ENCODE measurements around the gene EGFR.
"Not testable (repeated sequence)": the region's sequence is repeated elsewhere in the genome, so short reads cannot be mapped to it uniquely, and the experiment has no call there.

EGFR gene

DNA sequence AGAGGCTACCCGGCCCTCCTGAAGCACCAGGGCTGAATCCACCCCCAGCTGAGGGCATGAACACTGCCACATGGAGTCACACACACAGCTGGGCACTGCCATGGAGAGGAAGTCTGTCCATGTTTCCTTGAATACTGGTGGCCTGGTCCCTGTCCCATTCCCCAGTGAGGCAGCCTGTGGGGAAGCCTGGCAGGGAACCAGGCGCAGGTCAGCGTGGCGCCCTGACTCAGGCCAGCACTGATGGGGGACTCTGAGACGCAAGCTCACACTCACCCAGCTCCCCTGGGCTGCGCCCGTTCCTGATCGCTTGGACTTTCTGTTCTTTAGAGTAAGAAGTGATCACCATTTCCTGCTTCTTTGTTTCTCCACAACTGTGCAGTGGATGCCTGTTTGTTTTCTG, 128.3 kb downstream of the EGFR start:
- no peak for DNase-seq (ENCODE audit: low spot score)

DNA sequence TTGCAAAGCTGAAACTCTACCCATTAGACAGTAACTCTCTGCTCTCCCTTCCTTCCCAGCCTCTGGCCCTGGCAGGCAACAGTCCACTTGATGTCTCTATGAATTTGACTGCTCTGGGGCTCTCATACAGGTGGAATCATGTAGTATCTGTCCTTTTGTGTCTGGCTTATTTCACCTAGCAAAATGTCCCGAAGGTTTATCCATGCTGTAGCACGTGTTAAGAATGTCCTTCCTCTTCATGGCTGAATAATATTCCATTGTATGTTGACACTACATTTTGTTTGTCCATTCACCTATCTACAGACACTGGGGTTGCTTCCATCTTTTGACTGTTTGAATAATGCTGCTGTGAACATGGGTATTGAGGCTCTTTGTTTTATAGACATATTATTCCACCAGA, 128.9 kb downstream of the EGFR start:
- no peak for DNase-seq (ENCODE audit: low spot score)

DNA sequence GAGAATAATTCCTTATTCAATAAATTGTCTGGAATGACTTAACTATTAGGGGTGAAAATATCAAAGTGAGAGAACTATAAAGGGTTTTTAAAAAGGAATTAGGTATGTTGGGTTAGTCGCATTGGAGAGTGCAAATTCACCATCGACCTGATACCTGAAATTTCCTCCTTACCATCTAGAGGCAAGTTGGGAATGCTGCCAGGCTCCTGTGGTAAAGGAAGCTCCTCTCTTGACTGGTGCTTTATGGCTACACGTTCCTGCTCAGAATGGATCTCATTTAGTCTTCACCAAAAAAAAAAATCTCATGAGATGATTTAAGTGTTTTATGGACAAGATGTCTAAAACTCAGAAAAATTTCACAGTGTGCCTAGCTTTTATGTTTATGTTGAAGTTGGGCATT, 129.8 kb downstream of the EGFR start:
- no peak for DNase-seq (ENCODE audit: low spot score)

DNA sequence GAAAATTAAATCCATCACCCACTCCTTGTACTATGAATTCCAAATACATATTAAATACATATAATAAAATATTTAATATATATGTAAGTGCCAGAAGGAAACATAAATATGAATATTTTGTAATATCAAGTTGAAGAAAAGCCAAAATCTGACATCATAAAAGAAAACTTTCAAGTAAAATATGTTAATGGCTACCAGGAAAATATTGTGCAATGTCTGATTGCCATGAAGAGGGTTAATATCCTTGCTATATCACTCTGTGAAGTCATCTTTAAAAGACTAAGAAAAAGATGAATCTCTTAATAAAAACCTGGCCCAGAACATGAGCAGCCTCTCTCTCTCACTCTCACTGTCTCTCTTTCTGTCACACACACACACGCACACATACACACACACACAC, 130.2 kb downstream of the EGFR start:
- no peak for DNase-seq (ENCODE audit: low spot score)

DNA sequence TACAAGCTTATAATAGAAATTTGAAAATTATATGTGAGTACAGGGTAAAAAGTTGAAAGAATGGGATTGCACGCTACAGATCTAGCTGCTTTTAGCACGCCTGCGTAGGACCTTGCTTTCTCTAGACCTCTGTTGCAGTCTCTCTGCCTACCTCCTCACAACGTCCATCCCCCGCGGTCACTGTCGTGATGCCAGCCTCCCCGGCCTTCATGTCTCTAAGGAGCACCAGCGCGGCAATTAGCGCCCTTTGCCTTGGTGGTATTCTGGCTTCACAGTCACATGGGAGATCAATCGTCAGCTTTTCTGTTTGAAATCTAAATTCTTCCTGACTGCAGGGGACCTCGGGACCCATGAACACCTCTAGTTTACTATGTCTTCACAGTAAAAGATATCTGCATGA, 131.3 kb downstream of the EGFR start:
- DNase-seq (ENCODE audit: low spot score): no peak

DNA sequence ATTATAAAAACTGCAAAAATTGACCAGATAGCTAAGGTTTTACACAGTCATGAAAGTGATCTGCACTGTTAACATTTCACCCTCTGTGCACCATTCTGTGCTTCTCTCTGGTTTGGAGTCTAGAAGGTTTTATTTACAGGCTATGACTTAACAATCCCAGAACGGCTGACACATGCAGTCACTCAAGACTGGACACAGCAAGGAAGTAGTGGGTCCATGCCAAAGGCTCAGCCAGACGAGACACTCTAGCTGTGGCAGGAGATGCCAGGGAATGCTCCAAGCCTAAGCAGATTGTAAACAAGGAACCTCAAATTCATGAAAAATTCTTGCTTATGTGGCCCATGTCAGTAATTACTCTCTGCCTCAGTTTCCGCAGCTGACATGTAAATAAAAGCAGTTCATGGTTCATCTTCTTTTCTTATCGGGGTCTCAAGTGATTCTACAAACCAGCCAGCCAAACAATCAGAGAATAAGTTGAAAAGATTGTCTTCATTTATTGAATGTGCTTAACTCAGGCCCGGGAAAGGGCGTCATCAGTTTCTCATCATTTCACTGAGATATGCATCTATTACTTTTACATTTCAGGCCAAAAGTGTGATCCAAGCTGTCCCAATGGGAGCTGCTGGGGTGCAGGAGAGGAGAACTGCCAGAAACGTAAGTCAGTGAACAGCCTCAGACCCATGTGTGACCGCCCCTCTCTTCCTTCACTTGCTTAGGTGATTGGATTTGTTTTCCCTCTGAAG, 132.1 kb downstream of the EGFR start:
- no peak for DNase-seq (ENCODE audit: low spot score)

DNA sequence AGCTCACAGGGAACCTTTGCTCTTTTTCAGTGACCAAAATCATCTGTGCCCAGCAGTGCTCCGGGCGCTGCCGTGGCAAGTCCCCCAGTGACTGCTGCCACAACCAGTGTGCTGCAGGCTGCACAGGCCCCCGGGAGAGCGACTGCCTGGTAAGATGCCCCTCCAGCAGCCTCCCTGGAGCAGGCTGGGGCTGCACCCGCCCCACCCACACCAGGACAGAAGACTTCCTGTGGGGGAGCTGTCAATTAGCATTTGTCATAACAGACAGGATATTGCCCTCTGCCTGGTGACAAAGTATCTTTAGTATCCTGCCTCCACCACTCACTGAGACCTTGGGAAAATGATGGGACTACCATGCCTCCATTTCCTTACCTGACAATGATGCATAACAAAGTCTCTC, 133.7 kb downstream of the EGFR start:
- DNase-seq (ENCODE audit: low spot score): no peak

DNA sequence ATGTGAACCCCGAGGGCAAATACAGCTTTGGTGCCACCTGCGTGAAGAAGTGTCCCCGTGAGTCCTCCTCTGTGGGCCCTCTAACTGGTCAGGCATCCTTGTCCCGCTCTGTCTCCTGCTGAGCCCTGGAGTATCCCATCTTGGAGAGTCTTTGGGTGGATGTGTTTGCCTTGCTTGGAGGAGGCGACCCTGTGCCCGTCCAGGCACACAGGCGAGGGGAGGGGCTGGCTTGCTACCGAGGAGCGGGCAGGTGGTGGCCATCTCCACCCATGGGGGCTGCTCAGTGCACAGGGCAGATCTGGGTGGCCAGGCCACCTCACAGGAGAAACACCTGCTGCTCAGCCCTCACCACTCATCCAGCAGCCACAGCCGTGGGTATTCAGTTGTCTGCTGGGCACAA, 135.3 kb downstream of the EGFR start:
- DNase-seq (ENCODE audit: low spot score): no peak

DNA sequence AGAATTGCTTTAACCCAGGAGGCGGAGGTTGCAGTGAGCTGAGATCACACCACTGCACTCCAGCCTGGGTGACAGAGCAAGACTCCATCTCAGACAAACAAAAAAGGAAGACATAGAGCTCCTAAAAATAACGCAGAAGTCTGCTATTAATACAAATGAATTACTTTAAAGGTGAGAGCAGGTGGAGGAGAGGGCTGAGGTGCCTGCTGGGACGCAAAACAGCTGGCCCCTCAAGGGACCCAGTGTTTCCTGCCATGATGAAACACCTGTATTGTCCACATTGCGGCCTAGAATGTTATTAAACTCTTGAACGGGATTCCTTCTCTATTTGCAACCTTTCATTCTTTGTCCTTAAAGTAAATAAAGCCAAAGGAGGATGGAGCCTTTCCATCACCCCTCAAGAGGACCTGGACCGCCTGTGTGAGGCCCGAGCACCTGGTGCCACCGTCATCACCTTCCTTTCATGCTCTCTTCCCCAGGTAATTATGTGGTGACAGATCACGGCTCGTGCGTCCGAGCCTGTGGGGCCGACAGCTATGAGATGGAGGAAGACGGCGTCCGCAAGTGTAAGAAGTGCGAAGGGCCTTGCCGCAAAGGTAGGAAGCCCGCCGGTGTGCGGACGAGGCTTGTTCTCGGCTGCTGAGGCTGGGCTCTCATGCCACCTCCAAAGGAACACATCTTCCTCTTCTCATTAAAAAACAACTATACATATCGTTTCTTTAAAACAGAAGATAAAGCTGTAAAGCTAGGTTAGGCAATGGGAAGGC, 136.7 kb downstream of the EGFR start:
- DNase-seq (ENCODE audit: low spot score): no peak

DNA sequence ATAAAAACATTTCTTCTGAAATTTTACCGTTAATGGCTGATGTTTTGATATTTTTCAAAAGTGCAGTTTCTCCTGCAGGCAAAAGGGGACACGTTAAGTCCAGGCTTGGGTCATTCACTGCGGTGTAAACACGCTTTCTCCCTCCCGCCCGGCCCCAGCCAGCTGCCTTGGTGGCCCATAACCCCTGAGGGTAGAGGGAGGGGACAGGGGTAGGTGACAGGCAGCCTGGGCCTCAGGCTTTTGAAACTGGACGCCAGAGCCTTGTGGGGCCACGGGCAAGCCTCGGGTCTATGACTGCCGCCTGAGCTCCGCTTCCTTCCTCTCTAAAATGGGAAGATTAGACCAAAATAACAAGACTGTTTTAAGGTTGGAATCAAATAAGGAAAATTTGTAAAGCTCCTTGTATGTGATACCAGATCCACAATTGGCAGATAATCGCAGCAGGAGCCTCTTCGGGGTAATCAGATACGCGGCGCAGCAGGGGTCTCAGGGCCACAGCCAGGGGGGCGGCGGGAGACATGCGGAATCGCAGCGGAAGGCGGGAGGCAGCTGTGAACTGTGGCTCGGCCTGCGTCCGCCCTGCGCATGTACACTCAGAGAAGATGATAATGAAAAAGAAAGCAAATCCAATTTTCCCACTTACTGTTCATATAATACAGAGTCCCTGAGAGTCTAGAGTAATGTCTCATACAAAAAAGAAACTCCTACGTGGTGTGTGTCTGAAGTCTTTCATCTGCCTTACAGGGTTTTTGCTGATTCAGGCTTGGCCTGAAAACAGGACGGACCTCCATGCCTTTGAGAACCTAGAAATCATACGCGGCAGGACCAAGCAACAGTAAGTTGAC, 138.3 kb downstream of the EGFR start:
- no peak for DNase-seq (ENCODE audit: low spot score)

DNA sequence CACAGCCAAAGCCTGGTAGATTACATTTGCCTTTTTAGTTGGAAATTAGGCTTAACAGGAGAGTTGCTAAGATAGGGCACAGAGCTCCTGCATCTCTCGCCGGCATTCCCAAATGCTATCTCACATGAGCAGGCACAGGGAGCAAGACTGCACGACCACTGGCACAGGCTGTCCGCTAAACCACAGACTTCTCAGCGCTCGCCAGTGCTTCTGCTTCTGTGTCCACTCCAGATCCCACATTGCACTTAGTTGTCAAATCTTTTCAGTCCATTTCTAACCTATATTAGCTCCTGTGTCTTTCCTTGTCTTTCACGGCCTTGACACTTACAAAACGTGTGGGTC, 138.9 kb downstream of the EGFR start:
- no peak for DNase-seq (ENCODE audit: low spot score)

DNA sequence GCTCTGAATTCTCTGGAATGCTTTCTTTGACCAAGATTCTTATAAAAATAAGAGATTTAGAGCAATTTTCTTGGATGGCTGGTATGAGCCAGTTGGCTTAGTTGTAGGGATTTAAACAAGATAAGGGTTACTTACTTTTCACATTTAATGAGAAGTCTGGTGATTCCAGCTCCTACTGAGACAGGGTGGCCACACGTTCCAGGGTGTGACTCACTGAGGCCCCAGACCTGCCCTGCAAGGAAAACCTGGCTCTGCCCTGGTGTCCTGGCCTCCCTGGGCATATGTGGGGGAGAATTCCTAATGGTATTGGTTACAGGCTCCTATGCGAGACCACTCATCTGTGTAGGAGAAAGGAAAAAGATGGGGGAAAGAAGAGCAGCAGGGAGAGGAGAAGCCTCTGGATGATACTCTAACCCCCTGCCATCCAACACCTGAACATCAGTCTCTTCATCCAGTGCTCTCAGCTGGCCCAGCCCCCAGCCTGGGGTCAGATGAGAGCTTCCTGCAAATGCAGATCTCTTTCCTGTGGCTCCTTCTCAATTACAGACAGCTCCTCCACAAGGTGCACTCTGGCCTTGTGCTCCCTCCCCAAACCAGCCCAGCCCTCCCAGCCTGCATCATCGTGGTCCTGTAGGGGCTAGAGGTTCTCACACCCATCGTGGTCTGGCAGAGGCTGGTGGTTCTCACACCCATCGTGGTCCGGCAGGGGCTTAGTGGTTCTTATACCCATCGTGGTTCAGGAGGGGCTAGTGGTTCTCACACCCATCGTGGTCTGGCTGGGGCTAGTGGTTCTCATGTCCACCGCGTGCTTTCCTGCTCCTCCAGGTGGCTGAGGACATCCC, 139.9 kb downstream of the EGFR start:
- peak; percentile 9 for DNase-seq (ENCODE audit: low spot score)

DNA sequence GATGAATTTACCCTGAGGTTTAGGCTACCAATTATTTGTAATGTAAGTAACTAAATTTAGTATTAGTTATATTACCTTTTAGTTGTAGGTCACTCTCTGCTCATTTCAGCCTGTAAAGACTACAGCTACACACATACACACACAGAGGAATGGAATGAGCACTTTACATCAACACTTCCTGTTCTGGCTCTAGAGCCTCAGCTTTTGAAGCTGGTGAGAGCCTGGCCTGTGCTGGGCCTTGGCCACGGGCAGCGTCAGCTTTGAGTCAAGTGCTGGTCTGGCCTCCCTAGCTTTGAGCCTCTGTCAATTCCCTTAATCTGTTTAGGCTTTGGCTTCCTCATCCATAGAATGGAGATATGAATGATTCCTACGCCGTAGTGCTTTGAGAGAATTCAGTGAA, 141.7 kb downstream of the EGFR start:
- DNase-seq (ENCODE audit: low spot score): peak; percentile 41

DNA sequence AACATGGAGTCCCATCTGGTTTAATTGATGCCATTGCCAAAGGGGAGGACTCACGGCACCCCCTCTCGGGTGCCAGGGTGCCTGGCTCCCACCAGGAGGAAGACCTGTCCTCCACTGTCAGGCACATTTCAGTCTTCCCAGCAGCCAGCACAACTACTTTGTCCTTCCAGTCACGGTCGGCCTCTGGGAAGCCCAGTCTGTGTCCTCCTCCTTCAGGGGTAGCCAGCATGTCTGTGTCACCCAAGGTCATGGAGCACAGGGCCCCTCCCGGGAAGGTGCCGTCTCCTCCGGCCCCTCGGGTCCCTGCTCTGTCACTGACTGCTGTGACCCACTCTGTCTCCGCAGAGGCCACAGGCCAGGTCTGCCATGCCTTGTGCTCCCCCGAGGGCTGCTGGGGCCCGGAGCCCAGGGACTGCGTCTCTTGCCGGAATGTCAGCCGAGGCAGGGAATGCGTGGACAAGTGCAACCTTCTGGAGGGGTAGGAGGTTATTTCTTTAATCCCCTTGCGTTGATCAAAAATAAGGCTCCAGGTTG, 142.4 kb downstream of the EGFR start:
- DNase-seq (ENCODE audit: low spot score): no peak

DNA sequence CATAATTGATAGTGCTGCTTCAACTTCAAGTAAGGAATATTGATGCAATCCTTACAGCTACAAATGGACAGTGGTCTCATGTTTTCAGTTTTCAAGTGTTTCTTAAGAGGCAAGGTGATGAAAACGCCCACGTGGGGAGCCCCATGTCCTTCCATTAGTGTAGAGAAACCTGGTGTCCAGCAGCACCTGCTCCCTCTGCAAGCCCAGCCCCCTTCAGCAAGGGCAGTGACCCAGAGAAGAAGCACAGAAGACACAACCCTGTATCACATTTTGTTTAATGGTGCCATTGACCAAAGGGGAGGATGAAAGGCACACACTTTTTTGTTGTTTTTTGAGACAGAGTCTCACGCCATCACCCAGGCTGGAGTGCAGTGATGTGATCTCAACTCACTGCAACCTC, 143.7 kb downstream of the EGFR start:
- no peak for DNase-seq (ENCODE audit: low spot score)

DNA sequence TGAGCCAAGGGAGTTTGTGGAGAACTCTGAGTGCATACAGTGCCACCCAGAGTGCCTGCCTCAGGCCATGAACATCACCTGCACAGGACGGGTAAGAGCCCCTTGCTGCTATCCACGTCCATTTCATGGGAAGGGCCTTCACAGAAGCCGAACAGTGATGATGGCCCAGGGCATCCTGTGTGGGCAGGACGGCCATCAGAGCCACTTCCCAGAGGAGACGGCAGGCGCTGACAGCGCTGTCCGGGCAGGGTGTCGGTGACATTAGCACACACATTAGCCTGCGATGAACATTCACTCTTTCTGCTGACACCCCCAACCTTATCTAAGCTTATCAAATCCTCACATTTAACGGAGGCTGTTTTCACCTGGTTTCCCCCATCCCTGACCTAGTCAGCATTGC, 144.9 kb downstream of the EGFR start:
- no peak for DNase-seq (ENCODE audit: low spot score)

DNA sequence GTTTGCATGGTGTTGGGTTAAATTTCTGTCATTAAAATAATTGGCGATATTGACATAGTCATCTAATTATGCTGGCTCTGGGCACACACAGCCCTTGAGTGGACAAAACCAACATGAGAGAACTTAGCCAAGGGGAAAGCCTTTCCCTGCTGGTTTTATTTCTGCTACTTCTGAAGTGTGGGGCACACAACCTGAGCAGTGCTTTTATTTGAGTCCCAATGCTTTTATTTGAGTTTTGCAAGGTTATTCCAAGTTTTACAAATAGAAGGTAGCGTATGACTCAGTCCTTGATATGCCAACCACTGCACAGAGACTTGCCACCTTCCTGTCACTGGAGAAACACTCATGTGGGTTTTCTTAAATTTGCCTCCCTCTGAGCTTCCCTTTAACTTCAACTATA, 145.7 kb downstream of the EGFR start:
- DNase-seq (ENCODE audit: low spot score): no peak

DNA sequence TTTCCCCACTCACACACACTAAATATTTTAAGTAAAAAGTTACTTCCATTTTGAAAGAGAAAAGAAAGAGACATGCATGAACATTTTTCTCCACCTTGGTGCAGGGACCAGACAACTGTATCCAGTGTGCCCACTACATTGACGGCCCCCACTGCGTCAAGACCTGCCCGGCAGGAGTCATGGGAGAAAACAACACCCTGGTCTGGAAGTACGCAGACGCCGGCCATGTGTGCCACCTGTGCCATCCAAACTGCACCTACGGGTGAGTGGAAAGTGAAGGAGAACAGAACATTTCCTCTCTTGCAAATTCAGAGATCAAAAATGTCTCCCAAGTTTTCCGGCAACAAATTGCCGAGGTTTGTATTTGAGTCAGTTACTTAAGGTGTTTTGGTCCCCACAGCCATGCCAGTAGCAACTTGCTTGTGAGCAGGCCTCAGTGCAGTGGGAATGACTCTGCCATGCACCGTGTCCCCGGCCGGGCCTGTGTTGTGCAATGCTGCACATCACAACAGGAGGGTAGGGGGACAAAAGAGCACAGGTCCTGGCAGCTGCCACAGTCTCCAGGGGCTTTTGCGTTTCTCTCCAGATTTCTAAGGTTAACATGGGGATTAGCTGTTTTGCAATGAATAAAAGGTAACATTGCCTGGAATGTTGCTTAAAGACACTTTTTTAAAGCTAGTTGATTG, 146.5 kb downstream of the EGFR start:
- no peak for DNase-seq (ENCODE audit: low spot score)

DNA sequence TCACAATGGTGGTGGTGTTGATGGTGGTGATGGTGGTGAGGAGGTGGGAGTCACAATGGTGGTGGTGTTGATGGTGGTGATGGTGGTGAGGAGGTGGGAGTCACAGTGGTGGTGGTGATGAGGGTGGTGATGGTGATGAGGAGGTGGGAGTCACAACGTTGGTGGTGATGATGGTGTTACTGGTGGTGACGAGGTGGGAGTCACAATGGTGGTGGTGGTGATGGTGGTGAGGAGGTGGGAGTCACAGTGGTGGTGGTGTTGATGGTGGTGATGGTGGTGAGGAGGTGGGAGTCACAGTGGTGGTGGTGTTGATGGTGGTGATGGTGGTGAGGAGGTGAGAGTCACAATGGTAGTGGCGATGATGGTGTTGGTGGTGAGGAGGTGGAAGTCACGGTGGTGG, 148.5 kb downstream of the EGFR start:
- DNase-seq (ENCODE audit: low spot score): not testable (repeated sequence)

DNA sequence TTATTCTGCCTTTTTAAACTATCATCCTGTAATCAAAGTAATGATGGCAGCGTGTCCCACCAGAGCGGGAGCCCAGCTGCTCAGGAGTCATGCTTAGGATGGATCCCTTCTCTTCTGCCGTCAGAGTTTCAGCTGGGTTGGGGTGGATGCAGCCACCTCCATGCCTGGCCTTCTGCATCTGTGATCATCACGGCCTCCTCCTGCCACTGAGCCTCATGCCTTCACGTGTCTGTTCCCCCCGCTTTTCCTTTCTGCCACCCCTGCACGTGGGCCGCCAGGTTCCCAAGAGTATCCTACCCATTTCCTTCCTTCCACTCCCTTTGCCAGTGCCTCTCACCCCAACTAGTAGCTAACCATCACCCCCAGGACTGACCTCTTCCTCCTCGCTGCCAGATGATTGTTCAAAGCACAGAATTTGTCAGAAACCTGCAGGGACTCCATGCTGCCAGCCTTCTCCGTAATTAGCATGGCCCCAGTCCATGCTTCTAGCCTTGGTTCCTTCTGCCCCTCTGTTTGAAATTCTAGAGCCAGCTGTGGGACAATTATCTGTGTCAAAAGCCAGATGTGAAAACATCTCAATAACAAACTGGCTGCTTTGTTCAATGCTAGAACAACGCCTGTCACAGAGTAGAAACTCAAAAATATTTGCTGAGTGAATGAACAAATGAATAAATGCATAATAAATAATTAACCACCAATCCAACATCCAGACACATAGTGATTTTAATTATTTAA, 151.7 kb downstream of the EGFR start:
- no peak for DNase-seq (ENCODE audit: low spot score)

DNA sequence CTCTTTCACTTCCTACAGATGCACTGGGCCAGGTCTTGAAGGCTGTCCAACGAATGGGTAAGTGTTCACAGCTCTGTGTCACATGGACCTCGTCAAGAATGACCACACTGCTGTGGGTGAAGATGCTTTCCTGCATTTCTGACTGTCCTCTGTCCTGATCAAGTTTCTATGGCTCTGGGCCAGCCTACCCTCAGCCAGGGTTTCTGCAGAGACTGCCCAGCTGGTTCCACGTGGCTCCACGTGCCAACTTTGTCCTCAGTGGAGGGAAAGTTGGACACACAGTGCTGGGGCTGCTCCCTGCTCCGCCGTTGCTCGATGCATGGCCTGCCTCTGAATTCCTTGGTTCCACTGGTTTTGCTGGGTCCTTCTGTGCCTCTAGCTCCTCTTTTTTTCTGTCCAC, 152.3 kb downstream of the EGFR start:
- no peak for DNase-seq (ENCODE audit: low spot score)
